HG03159 (cell line): ENCODE data around the gene ACOT6.
"Not testable (repeated sequence)": the region's sequence is repeated elsewhere in the genome, so short reads cannot be mapped to it uniquely, and the experiment has no call there.

ENCODE experiments used
- ATAC-seq: cut with Tn5 transposase; IDR thresholded peaks from one replicate; pipeline ENCODE4 v1.9.1; 2021; ENCODE audit warnings: mild to moderate bottlenecking, moderate library complexity; ENCODE audit not compliant: unreplicated experiment

Gene ACOT6, protein sequence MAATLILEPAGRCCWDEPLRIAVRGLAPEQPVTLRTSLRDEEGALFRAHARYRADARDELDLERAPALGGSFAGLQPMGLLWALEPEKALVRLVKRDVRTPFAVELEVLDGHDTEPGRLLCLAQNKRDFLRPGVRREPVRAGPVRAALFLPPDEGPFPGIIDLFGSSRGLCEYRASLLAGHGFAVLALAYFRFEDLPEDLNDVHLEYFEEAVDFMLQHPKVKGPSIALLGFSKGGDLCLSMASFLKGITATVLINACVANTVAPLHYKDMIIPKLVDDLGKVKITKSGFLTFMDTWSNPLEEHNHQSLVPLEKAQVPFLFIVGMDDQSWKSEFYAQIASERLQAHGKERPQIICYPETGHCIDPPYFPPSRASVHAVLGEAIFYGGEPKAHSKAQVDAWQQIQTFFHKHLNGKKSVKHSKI

GRCh38 chr14:73612339-73613045, at the start of gene ACOT6:
Gene ACOT6, plus strand, starts transcription at chr14:73612517. Its CDS starts 55 bp downstream, at chr14:73612572.
- no peak for ATAC-seq

DNA sequence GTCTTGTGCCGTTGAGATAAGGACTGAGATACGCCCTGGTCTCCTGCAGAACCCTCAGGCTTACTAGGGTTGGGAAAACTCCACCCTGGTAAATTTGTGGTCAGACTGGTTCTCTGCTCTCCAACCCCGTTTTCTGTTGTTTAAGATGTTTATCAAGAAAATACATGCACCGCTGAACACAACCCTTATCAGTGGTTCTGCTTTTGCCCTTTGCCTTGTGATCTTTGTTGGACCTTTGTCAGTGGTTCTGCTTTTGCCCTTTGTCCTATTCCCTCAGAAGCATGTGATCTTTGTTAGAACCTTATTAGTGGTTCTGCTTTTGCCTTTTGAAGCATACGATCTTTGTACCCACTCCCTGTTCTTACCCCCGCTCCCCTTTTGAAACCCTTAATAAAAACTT, 49.6 kb upstream of the ACOT6 start:
- ATAC-seq, result not testable (repeated sequence)

DNA sequence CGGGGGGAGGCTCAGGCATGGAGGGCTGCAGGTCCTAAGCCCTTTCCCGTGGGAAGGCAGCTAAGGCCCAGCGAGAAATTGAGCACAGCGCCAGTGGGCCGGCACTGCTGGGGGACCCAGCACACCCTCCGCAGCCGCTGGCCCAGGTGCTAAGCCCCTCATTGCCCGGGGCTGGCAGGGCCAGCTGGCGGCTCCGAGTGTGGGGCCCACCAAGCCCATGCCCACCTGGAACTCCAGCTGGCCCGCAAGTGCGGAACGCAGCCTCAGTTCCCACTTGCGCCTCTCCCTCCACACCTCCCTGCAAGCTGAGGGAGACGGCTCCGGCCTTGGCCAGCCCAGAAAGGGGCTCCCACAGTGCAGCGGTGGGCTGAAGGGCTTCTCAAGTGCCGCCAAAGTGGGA, 45.9 kb upstream of the ACOT6 start:
- not testable (repeated sequence) for ATAC-seq

GRCh38 chr14:73566935-73567334, 45.4 kb upstream of the ACOT6 start:
- not testable (repeated sequence) for ATAC-seq

DNA sequence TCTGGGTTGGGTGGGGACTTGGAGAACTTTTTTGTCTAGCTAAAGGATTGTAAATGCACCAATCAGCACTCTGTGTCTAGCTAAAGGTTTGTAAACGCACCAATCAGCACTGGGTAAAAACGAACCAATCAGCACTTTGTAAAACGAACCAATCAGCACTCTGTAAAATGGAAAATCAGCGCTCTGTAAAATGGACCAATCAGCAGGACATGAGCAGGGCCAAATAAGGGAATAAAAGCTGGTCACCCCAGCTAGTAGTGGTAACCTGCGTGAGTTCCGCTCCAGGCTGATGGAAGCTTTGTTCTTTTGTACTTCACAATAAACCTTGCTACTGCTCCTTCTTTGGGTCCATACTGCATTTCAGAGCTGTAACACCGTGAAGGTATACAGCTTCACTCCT, 45.0 kb upstream of the ACOT6 start:
- ATAC-seq, result no peak

- no peak for ATAC-seq
These were observed 44.1 kb upstream of the ACOT6 start for GRCh38 chr14:73567951-73568885.

GRCh38 chr14:73568886-73569184, 43.5 kb upstream of the ACOT6 start:
- not testable (repeated sequence) for ATAC-seq

DNA sequence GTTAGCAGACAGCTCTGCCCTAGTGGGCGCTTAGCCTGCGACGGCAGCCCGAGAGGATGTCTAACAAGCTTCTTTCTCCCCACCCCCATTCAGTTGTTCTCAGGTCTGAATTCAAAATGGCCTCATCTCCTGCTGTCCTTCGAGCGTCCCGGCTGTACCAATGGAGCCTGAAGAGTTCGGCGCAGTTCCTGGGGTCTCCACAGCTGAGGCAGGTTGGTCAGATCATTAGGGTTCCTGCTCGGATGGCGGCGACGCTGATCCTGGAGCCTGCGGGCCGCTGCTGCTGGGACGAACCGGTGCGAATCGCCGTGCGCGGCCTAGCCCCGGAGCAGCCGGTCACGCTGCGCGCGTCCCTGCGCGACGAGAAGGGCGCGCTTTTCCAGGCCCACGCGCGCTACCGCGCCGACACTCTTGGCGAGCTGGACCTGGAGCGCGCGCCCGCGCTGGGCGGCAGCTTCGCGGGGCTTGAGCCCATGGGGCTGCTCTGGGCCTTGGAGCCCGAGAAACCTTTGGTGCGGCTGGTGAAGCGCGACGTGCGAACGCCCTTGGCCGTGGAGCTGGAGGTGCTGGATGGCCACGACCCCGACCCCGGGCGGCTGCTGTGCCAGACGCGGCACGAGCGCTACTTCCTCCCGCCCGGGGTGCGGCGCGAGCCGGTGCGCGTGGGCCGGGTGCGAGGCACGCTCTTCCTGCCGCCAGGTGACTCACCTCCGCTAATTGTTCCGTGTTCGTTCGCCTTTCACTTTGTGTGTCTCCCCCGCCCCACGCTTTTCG, 42.9 kb upstream of the ACOT6 start, which contains the start of gene ACOT2:
TSS of gene ACOT2 (plus strand) at position 29 of the 774 bp plus-strand sequence. CDS start at position 57, 28 bp downstream.
- ATAC-seq, result peak; percentile 65

GRCh38 chr14:73570913-73571312, 41.4 kb upstream of the ACOT6 start:
- ATAC-seq, result peak; percentile 44

DNA sequence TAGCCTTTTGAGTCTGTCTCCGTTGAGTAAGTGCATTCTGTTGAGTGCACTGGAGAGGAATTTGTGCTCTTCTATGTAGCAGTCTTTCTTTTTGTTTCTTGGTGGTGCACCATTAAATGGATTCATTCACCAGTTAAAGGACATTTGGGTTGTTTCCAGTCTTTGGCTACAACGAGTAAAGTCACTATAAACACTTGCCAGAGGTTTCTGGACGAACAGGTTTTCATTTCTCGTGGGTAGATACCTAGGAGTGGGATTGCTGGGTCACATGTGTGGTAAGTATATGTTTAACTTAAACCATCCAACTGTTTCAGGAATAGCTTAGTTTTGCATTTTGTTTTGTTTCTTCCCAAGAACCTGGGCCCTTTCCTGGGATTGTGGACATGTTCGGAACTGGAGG, 39.3 kb upstream of the ACOT6 start:
- not testable (repeated sequence) for ATAC-seq

DNA sequence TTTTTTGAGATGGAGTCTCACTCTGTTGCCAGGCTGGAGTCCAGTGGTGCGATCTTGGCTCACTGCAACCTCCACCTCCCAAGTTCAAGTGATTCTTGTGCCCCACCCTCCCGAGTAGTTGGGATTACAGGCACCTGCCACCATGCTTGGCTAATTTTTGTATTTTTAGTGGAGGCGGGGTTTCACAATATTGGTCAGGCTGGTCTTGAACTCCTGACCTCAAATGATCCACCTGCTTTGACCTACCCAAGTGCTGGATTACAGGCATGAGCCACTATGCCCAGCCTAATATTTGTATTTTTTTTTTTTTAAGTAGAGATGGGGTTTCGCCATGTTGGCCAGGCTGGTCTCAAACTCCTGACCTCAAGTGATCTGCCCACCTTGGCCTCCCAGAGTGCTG, 38.6 kb upstream of the ACOT6 start:
- not testable (repeated sequence) for ATAC-seq

DNA sequence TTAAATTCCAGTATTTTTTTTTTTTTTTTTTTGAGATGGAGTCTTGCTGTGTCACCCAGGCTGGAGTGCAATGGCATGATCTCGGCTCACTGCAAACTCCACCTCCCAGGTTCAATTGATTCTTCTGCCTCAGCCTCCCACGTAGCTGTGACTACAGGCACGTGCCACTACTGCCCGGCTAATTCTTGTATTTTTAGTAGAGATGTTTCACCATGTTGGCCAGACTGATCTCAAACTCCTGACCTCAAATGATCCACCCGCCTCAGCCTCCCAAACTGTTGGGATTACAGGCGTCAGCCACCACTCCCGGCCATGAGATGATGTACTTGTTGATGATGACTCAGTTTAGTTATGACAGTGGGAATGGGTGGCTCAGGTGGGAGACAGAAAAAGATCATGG, 38.1 kb upstream of the ACOT6 start:
- not testable (repeated sequence) for ATAC-seq

- ATAC-seq, result no peak
These were observed 35.9 kb upstream of the ACOT6 start for GRCh38 chr14:73576391-73576790.

GRCh38 chr14:73577214-73577613, 35.1 kb upstream of the ACOT6 start:
- not testable (repeated sequence) for ATAC-seq

DNA sequence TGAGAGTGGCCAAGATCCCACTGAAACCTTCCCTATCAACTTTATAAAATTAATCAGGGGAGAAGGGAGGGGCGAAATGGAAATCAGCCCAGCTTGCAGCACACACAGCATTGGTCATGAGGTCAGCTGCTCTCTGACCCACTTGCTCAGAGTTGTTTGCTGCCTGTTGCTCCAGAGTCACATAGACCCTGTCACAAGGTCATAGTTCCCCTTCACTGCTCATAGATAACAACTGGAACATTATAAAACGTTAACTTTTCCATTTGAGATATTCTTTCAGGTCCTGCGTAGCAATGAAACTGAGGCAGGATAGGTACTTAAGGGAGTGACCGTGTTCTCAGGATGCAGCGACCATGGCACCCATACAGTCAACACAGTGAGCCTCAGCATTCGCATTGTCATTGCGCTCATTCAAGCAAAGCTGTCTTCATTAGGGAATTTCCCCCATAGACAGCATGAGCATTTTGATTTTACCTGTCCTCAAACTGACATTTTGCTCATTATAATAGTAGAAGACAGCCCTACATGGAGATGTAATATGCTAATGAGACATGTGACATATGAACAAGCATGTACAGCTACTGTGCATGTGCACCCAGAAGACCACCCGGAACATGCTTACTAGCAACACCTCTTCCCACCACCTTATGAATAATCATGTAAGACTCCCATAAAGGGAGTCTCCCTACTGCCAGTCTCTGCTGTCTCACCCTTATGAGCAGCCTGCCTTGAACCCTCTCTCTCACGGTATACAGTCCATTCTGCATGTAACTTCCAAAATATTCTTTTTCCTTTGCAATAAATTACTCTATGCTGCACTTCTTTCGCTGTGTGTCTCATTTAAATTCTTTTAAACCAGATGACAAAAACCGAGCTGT, 30.0 kb upstream of the ACOT6 start:
- not testable (repeated sequence) for ATAC-seq

DNA sequence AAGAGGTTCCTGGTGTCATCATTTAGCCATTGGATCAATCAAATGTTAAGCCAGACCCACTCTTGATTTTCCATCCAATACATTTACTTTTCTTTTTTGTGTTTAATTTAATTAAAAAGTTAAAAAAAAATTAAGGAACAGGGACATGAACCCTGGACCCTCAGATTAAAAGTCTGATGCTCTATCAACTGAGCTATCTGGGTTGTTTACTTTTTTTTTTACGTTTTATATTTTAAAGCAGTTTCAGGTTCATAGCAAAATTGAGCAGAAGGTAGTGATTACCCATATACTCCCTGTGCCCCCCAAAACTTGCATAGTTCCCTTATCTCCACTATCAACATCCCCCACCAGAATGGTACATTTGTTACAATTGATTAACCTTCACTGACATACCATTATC, 23.6 kb upstream of the ACOT6 start:
- no peak for ATAC-seq

DNA sequence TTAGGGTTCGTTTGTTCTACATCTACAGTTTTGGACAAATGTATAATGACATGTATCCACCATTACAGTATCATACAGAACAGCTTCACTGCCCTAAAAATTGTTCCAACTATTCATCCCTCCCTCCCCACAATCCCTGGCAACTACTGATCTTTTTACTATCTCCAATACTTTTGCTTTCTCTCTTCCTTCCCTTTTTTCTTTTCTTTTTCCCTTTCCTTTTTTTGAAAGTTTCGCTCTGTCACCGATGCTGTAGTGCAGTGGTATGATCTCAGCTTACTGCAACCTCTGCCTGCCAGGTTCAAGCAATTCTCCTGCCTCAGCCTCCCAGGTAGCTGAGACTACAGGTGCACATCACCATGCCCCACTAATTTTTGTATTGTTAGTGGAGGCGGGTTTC, 23.2 kb upstream of the ACOT6 start:
- no peak for ATAC-seq

DNA sequence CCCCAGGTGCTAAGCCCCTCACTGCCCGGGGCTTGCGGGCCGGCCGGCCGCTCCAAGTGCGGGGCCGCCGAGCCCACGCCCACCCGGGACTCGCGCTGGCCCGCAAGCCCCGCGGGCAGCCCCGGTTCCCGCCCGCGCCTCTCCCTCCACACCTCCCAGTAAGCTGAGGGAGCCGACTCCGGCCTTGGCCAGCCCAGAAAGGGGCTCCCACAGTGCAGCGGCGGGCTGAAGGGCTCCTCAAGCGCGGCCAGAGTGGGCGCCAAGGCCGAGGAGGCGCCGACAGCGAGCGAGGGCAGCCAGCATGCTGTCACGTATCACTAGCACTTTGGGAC, 21.7 kb upstream of the ACOT6 start:
- not testable (repeated sequence) for ATAC-seq

- ATAC-seq, result no peak
These were observed 20.4 kb upstream of the ACOT6 start, which contains the start of gene ACOT4 for GRCh38 chr14:73591690-73592449. Gene ACOT4, plus strand, starts transcription at chr14:73591873. Its CDS starts 87 bp downstream, at chr14:73591960.
